Stomach smooth muscle (tissue), 2 donors: ENCODE results near the gene ZNF101.
A peak's percentile ranks its signal among the peaks of the same experiment; 100 is the strongest.

Experiments
- H3K27ac ChIP-seq: one replicate; pipeline ENCODE4 v1.7.0; 2013; ENCODE audit warnings: mild to moderate bottlenecking, low read length, inconsistent platforms
- H3K27me3 ChIP-seq, 2 donors: one replicate each; pipeline ENCODE4 v1.7.0; 2013; ENCODE audit warnings: low read length in 2 of 2; ENCODE audit not compliant: insufficient read depth in 2 of 2, control insufficient read depth in 1 of 2
- H3K36me3 ChIP-seq, 2 donors: one replicate each; pipeline ENCODE4 v1.7.0; 2013; ENCODE audit warnings: low read length in 2 of 2; ENCODE audit not compliant: control insufficient read depth in 2 of 2, insufficient read depth in 2 of 2
- H3K4me1 ChIP-seq: one replicate; pipeline ENCODE4 v1.7.0; 2013; ENCODE audit warnings: low read length; ENCODE audit not compliant: control insufficient read depth, insufficient read depth
- H3K4me3 ChIP-seq, 2 donors: one replicate each; pipeline ENCODE4 v1.7.0; 2013; ENCODE audit warnings: low read length in 2 of 2
- H3K9ac ChIP-seq, 2 donors: one replicate each; pipeline ENCODE4 v1.7.0; 2013; ENCODE audit warnings: low read length in 2 of 2, mild to moderate bottlenecking in 1 of 2
- H3K9me3 ChIP-seq, 2 donors: one replicate each; pipeline ENCODE4 v1.7.0; 2013; ENCODE audit warnings: low read length in 2 of 2; ENCODE audit not compliant: control insufficient read depth in 2 of 2
- donor health status: healthy.
- donor health status: Pancreatic carcinoma.

The ZNF101 gene

GRCh38 chr19:19668230-19669012 lies at the start of gene ZNF101:
Gene ZNF101, plus strand, starts transcription at chr19:19668839. Its CDS starts 125 bp downstream, at chr19:19668964.
- Histone ChIP-seq H3K9me3 (no peaks in the 10 kb centered on the region), H3K27me3 (no peaks in the 10 kb centered on the region), H3K4me3 (peak within 1 kb of the TSS; percentile 89 to 93), H3K36me3 (no peaks in the 10 kb centered on the region), H3K27ac (peak within 1 kb of the TSS; percentile 58), H3K9ac (peak within 1 kb of the TSS; percentile 77 to 89), H3K4me1 (peaks cover 16% of the 10 kb centered on the region)

GRCh38 chr19:19619181-19619848 lies 49.3 kb upstream of the ZNF101 start:
- Histone ChIP-seq H3K36me3 (no peaks in the 10 kb centered on the region), H3K27ac (no peak overlapping the region), H3K9me3 (no peaks in the 10 kb centered on the region), H3K4me1 (peaks cover 4% of the 10 kb centered on the region), H3K9ac (no peak overlapping the region), H3K27me3 (peaks cover 18 to 24% of the 10 kb centered on the region in 2 donors), H3K4me3 (no peak overlapping the region)

GRCh38 chr19:19619849-19620210 lies 48.8 kb upstream of the ZNF101 start:
- H3K4me1 ChIP-seq = peaks cover 4% of the 10 kb centered on the region
- H3K27ac ChIP-seq = no peak overlapping the region
- no peaks in the 10 kb centered on the region for H3K36me3 ChIP-seq
- H3K27me3 ChIP-seq = peaks cover 18 to 24% of the 10 kb centered on the region in 2 donors
- H3K9ac ChIP-seq = no peak overlapping the region
- H3K9me3 ChIP-seq = no peaks in the 10 kb centered on the region
- H3K4me3 ChIP-seq = no peak overlapping the region

- Histone ChIP-seq H3K27me3 (peaks cover 10 to 24% of the 10 kb centered on the region in 2 donors), H3K36me3 (no peaks in the 10 kb centered on the region), H3K27ac (no peak overlapping the region), H3K4me3 (no peak overlapping the region), H3K9me3 (no peaks in the 10 kb centered on the region), H3K9ac (no peak overlapping the region), H3K4me1 (peaks cover 6% of the 10 kb centered on the region)
Measured at GRCh38 chr19:19623383-19623782, 45.3 kb upstream of the ZNF101 start.

GRCh38 chr19:19624032-19624570 lies 44.5 kb upstream of the ZNF101 start:
- Histone ChIP-seq H3K4me1 (peaks cover 7% of the 10 kb centered on the region), H3K9ac (no peak overlapping the region)

GRCh38 chr19:19626516-19627472 lies 41.8 kb upstream of the ZNF101 start:
- H3K27me3 ChIP-seq = peaks cover 9 to 21% of the 10 kb centered on the region in 2 donors
- H3K27ac ChIP-seq = no peak overlapping the region
- peaks cover 7% of the 10 kb centered on the region for H3K4me1 ChIP-seq
- no peaks in the 10 kb centered on the region for H3K36me3 ChIP-seq
- no peak overlapping the region for H3K4me3 ChIP-seq
- no peak overlapping the region for H3K9ac ChIP-seq
- no peaks in the 10 kb centered on the region for H3K9me3 ChIP-seq

More at GRCh38 chr19:19624032-19624570, 44.5 kb upstream of the ZNF101 start:
- no peak overlapping the region for H3K4me3 ChIP-seq
- H3K9me3 ChIP-seq = no peaks in the 10 kb centered on the region
- no peak overlapping the region for H3K27ac ChIP-seq
- no peaks in the 10 kb centered on the region for H3K36me3 ChIP-seq
- peaks cover 11 to 24% of the 10 kb centered on the region in 2 donors for H3K27me3 ChIP-seq

GRCh38 chr19:19627621-19628500 lies 40.8 kb upstream of the ZNF101 start, which contains the start of gene LPAR2:
Gene LPAR2, minus strand, starts transcription at chr19:19628220. Its CDS starts 945 bp downstream, at chr19:19627275.
- H3K27ac ChIP-seq = no peak within 1 kb of the TSS
- no peak within 1 kb of the TSS for H3K9ac ChIP-seq
- peaks cover 9 to 21% of the 10 kb centered on the region in 2 donors for H3K27me3 ChIP-seq
- H3K4me1 ChIP-seq = peaks cover 7% of the 10 kb centered on the region
- H3K4me3 ChIP-seq = peak within 1 kb of the TSS in 1 of 2 donors; percentile 52
- H3K9me3 ChIP-seq = no peaks in the 10 kb centered on the region
- no peaks in the 10 kb centered on the region for H3K36me3 ChIP-seq

- H3K36me3 ChIP-seq = no peaks in the 10 kb centered on the region
- peaks cover 9 to 21% of the 10 kb centered on the region in 2 donors for H3K27me3 ChIP-seq
- peaks cover 7% of the 10 kb centered on the region for H3K4me1 ChIP-seq
- no peak overlapping the region for H3K4me3 ChIP-seq
- H3K9ac ChIP-seq = no peak overlapping the region
- H3K9me3 ChIP-seq = no peaks in the 10 kb centered on the region
- no peak overlapping the region for H3K27ac ChIP-seq
Measured at GRCh38 chr19:19628501-19629134, 40.0 kb upstream of the ZNF101 start.

GRCh38 chr19:19630062-19630414 lies 38.6 kb upstream of the ZNF101 start:
- H3K36me3 ChIP-seq = peaks cover 0 to 2% of the 10 kb centered on the region in 2 donors
- H3K9ac ChIP-seq = no peak overlapping the region
- no peak overlapping the region for H3K4me3 ChIP-seq
- no peak overlapping the region for H3K27ac ChIP-seq
- peaks cover 7% of the 10 kb centered on the region for H3K4me1 ChIP-seq
- H3K27me3 ChIP-seq = peaks cover 9 to 21% of the 10 kb centered on the region in 2 donors
- no peaks in the 10 kb centered on the region for H3K9me3 ChIP-seq
